GM12878 (cell line): ENCODE measurements around the gene ARHGEF38. TPM values are rescaled to one million over a fixed set of nuclear protein-coding genes. Genes with fewer than 3 reads are reported as not detected.

Experiments used
- ATAC-seq: fragments of 200-7000 bp; cut with Tn5 transposase; 3 replicates; pipeline ENCODE4 v1.9.1; 2020; ENCODE audit warnings: mild to moderate bottlenecking, moderate library complexity
- BruUV-seq: library from RNA; stranded (reverse); fragments of 400-500 nt; replicated peaks from 2 replicates; lab custom pipeline; 2021; lab: Mats Ljungman, UMichigan
- CTCF ChIA-PET: fragments of 300-600 bp; sonication (Branson Sonifier 250); formaldehyde crosslinking; extraction: SDS; loops from one replicate; lab custom pipeline; 2021; ENCODE audit warnings: inconsistent platforms; lab: Yijun Ruan, JAX
- POLR2A ChIA-PET: fragments of 350-600 bp; formaldehyde crosslinking; extraction: SDS; loops from one replicate; lab custom pipeline; 2021; ENCODE audit warnings: inconsistent platforms; lab: Charles Lee
- RAD21 ChIA-PET: fragments of 300-600 bp; sonication (Branson Sonifier 250); formaldehyde crosslinking; loops from one replicate; lab custom pipeline; 2023; ENCODE audit warnings: antibody characterized with exemption; ENCODE audit not compliant: unreplicated experiment; lab: Charles Lee
- SMC1A ChIA-PET: fragments of 300-600 bp; sonication (Branson Sonifier 250); formaldehyde crosslinking; loops from one replicate; lab custom pipeline; 2023; ENCODE audit not compliant: unreplicated experiment, uncharacterized antibody; lab: Charles Lee
- DNase-seq: peaks from one replicate; pipeline ENCODE4 v3.0.0-alpha.2; 2011; ENCODE audit warnings: low read depth, low spot score
- FAIRE-seq: peaks from 3 replicates; lab custom pipeline; 2011; peaks lifted over from hg19 to GRCh38; lab: Jason Lieb, UNC
- H2AFZ ChIP-seq: 2 replicates; pipeline ENCODE4 v1.6.0; 2011; ENCODE audit warnings: low read depth, low read length, control low read depth; ENCODE audit not compliant: control insufficient read depth
- H3K27ac ChIP-seq: 2 replicates; pipeline ENCODE4 v1.5.1; 2011; ENCODE audit warnings: control low read depth; ENCODE audit not compliant: control insufficient read depth, insufficient read depth
- H3K27me3 ChIP-seq, 2 experiments: replicated peaks in 1 of 2; 2 replicates each; pipeline versions ENCODE4 v1.6.0 to v1.6.1; 2011; ENCODE audit warnings: low read length in 1 of 2; ENCODE audit not compliant: control insufficient read depth in 2 of 2, insufficient read depth in 2 of 2
- H3K36me3 ChIP-seq, 2 experiments: 2 replicates each; pipeline ENCODE4 v1.5.1; 2011; ENCODE audit warnings: low read length in 1 of 2; ENCODE audit not compliant: control insufficient read depth in 2 of 2, insufficient read depth in 2 of 2
- H3K4me1 ChIP-seq: 2 replicates; pipeline ENCODE4 v1.6.1; 2011; ENCODE audit warnings: mild to moderate bottlenecking, low read length, moderate library complexity, mixed read lengths; ENCODE audit not compliant: control insufficient read depth, insufficient read depth
- H3K4me2 ChIP-seq: 2 replicates; pipeline ENCODE4 v1.6.0; 2011; ENCODE audit warnings: control low read depth; ENCODE audit not compliant: control insufficient read depth, insufficient read depth
- H3K4me3 ChIP-seq: fragments of 200-600 bp; sonication (generic); 2 replicates; pipeline ENCODE4 v1.5.1; 2016
- H3K79me2 ChIP-seq: 2 replicates; pipeline ENCODE4 v1.6.0; 2011; ENCODE audit warnings: low read length; ENCODE audit not compliant: control insufficient read depth, insufficient read depth
- H3K9ac ChIP-seq: 2 replicates; pipeline ENCODE4 v1.8.0; 2011; ENCODE audit warnings: low read length, control low read depth, mixed read lengths; ENCODE audit not compliant: control insufficient read depth, insufficient read depth
- H3K9me3 ChIP-seq: replicated peaks from 3 replicates; pipeline ENCODE4 v1.5.1; 2011; ENCODE audit warnings: mild to moderate bottlenecking, low read length; ENCODE audit not compliant: control insufficient read depth, insufficient read depth
- H4K20me1 ChIP-seq: 2 replicates; pipeline ENCODE4 v1.6.0; 2011; ENCODE audit not compliant: control insufficient read depth, insufficient read depth
- BACH1 ChIP-seq: fragments of 450-650 bp; IDR thresholded peaks from 2 replicates; pipeline ENCODE4 v1.6.1; 2017; ENCODE audit warnings: mild to moderate bottlenecking, borderline replicate concordance
- BHLHE40 ChIP-seq, 2 experiments: fragments of 450-650 bp in 1 of 2; IDR thresholded peaks; 2 replicates each; pipeline ENCODE4 v1.6.1; 2011 to 2017; ENCODE audit warnings: low read depth in 2 of 2, borderline replicate concordance in 1 of 2, improper control_type of control experiment in 1 of 2, low read length in 1 of 2, mild to moderate bottlenecking in 1 of 2
- E2F8 ChIP-seq: fragments of 450-650 bp; IDR thresholded peaks from 2 replicates; pipeline ENCODE4 v1.6.1; 2018; ENCODE audit warnings: mild to moderate bottlenecking, low read depth, moderate library complexity; ENCODE audit not compliant: partially characterized antibody
- E4F1 ChIP-seq: fragments of 450-650 bp; IDR thresholded peaks from 2 replicates; pipeline ENCODE4 v1.6.1; 2018; ENCODE audit warnings: borderline replicate concordance, mild to moderate bottlenecking; ENCODE audit not compliant: partially characterized antibody
- ESRRA ChIP-seq: IDR thresholded peaks from 2 replicates; pipeline ENCODE4 v1.6.1; 2012; ENCODE audit warnings: mild to moderate bottlenecking, low read length, improper control_type of control experiment
- MYC ChIP-seq: IDR thresholded peaks from 2 replicates; pipeline ENCODE4 v1.6.1; 2011; ENCODE audit warnings: mild to moderate bottlenecking, low read length, moderate library complexity, inconsistent platforms; ENCODE audit not compliant: insufficient read depth, insufficient replicate concordance, insufficient read length, severe bottlenecking
- NBN ChIP-seq: fragments of 450-650 bp; IDR thresholded peaks from 2 replicates; pipeline ENCODE4 v1.6.1; 2016
- NFXL1 ChIP-seq: fragments of 450-650 bp; IDR thresholded peaks from 2 replicates; pipeline ENCODE4 v1.6.1; 2017; ENCODE audit warnings: antibody characterized with exemption, mild to moderate bottlenecking, borderline replicate concordance
- NFYB ChIP-seq: IDR thresholded peaks from 2 replicates; pipeline ENCODE4 v1.6.1; 2011; ENCODE audit warnings: low read depth, mild to moderate bottlenecking, low read length, improper control_type of control experiment, moderate library complexity; ENCODE audit not compliant: insufficient read depth
- NRF1 ChIP-seq: conservative IDR thresholded peaks from 2 replicates; pipeline ENCODE4 v1.6.1; 2011; ENCODE audit warnings: mild to moderate bottlenecking, low read depth, low read length, improper control_type of control experiment
- RAD51 ChIP-seq: fragments of 450-650 bp; IDR thresholded peaks from 2 replicates; pipeline ENCODE4 v1.6.1; 2016; ENCODE audit warnings: moderate library complexity, mild to moderate bottlenecking, inconsistent platforms
- SKIL ChIP-seq: fragments of 450-650 bp; IDR thresholded peaks from 2 replicates; pipeline ENCODE4 v1.6.1; 2017; ENCODE audit warnings: mild to moderate bottlenecking, low read depth, inconsistent platforms; ENCODE audit not compliant: poor library complexity, severe bottlenecking
- SMAD5 ChIP-seq: IDR thresholded peaks from 2 replicates; pipeline ENCODE4 v1.6.1; 2016; ENCODE audit warnings: antibody characterized with exemption, low read depth
- TAF1 ChIP-seq: IDR thresholded peaks from 2 replicates; pipeline ENCODE4 v1.6.1; 2011; ENCODE audit warnings: mild to moderate bottlenecking, low read depth, low read length, borderline replicate concordance
- TCF3 ChIP-seq: IDR thresholded peaks from 2 replicates; pipeline ENCODE4 v1.6.1; 2012; ENCODE audit warnings: low read depth, mild to moderate bottlenecking, low read length, borderline replicate concordance; ENCODE audit not compliant: insufficient read depth
- WGBS: methylation state at CpG from one replicate; pipeline ENCODE4 v1.1.6; 2016; ENCODE audit warnings: low lambda C conversion rate; ENCODE audit not compliant: insufficient replicate concordance, insufficient coverage; ENCODE audit errors: missing lambda C conversion rate; 5-methylcytosine and 5-hydroxymethylcytosine counted together
- in situ Hi-C: fragments of 300-500 bp; cut with MboI; formaldehyde crosslinking; loops from 9 replicates; pipeline ENCODE4 v1.14.3; 2018; ENCODE audit warnings: mixed read lengths
- intact Hi-C: fragments of 100-400 bp; cut with micrococcal nuclease; formaldehyde crosslinking; loops from one replicate; pipeline ENCODE4 v1.14.2; 2022; ENCODE audit not compliant: unreplicated experiment
- polyA plus RNA-seq, 11 experiments: library from polyadenylated mRNA; depleted of rRNA in 4 of 11; unstranded in 6 of 11; stranded (reverse) in 5 of 11; fragments of >200 nt; fragmentation: Nextera tagmentation in 4 of 11; fragmentation: Illumina TruSeq in 1 of 11; extraction: Ambion mirVana in 4 of 11; extraction: Trizol in 1 of 11; gene quantifications; 1 replicate in 1 of 11; 2 replicates in 10 of 11; pipeline versions ENCODE4 v1.2.1 to v1.2.3, GENCODE V29; 2011 to 2016; ENCODE audit warnings: inconsistent platforms in 2 of 11, missing spikeins in 2 of 11, low read depth in 1 of 11
- total RNA-seq, 4 experiments: library from RNA; depleted of rRNA in 3 of 4; stranded (reverse); fragments of >200 nt in 3 of 4; fragmentation: Illumina TruSeq in 1 of 4; extraction: Trizol in 1 of 4; gene quantifications; 2 replicates each; pipeline versions ENCODE4 v1.2.1 to v1.2.3, GENCODE V29; 2013 to 2021

Gene ARHGEF38
- total and polyA plus RNA-seq, 10 of the 15 experiments (the other 5 are each of a cell fraction or from before 2014, with no cell fraction given) = 0.01 to 1.1 (median 0.09) TPM; not detected in 2

- DNase-seq (no peak), FAIRE-seq (no peak), ATAC-seq (no peak)
- Histone ChIP-seq H3K9me3 (no peaks in the 10 kb centered on the region; the same call in 1 of the 3 replicates), H2AFZ (no peak overlapping the region), H3K36me3 (no peaks in the 10 kb centered on the region), H3K79me2 (peaks cover 74% of the 10 kb centered on the region), H3K4me1 (peaks cover 2% of the 10 kb centered on the region; the same call in 1 of the 2 replicates), H3K4me2 (peak overlapping the region; percentile 86), H3K9ac (no peak overlapping the region; the same call in 1 of the 2 replicates), H3K27me3 (no peaks in the 10 kb centered on the region), H3K4me3 (peak overlapping the region; percentile 99), H4K20me1 (no peaks in the 10 kb centered on the region), H3K27ac (peak overlapping the region; percentile 81; the same call in 1 of the 2 replicates)
- POLR2A ChIA-PET = interaction anchor here (0.6 to 2.4 kb wide), 6 partner anchors 9 to 1406 kb away, joined by 4 to 7 read pairs (median 5); partner anchors contain the start of gene PPA2
- intact Hi-C loops = loop anchor here (10.0 kb wide), 1 partner anchor 565 kb away; the partner anchor contains the start of gene TET2
- CTCF ChIA-PET = interaction anchor here (0.6 to 7.0 kb wide), 7 partner anchors 8 to 237 kb away, joined by 3 to 106 read pairs (median 3); partner anchors contain the start of gene PPA2
- RAD21 ChIA-PET = interaction anchor here (0.6 to 3.2 kb wide), 9 partner anchors 9 to 1015 kb away, joined by 3 to 17 read pairs (median 4); no protein-coding TSS in a partner anchor
- in situ Hi-C loops = no loop called here
- SMC1A ChIA-PET = interaction anchor here (0.7 to 2.4 kb wide), 14 partner anchors 9 to 852 kb away, joined by 3 to 10 read pairs (median 4); partner anchors contain the start of gene PPA2
- 89% methylated on average over 13 of the region's 16 CpGs for WGBS
- BruUV-seq = no TSS peak
- no peak for TF ChIP-seq E2F8
- no peak for TF ChIP-seq E4F1
- no peak for TF ChIP-seq NFYB
- no peak for TF ChIP-seq SMAD5
- TF ChIP-seq ESRRA = no peak
- TF ChIP-seq NBN = no peak
- no peak for TF ChIP-seq BHLHE40 (IDR thresholded peaks at IDR 0.05; ENCODE audit: borderline replicate concordance in 1 of 2, low read depth in 2 of 2, low read length in 1 of 2)
- TF ChIP-seq NFXL1 = no peak
- TF ChIP-seq MYC = no peak
- no peak for TF ChIP-seq TAF1
- TF ChIP-seq TCF3 = no peak
- no peak for TF ChIP-seq SKIL
- TF ChIP-seq RAD51 = no peak
- TF ChIP-seq BACH1 = no peak
- no peak for TF ChIP-seq NRF1
Observed at GRCh38 chr4:105710012-105710600, 157.7 kb downstream of the ARHGEF38 start.
